Left lung (tissue), 10 donors: ENCODE results near the gene TRIM31. TPM values are rescaled to one million over a fixed set of nuclear protein-coding genes. Genes with fewer than 3 reads are reported as not detected.
"Not testable (repeated sequence)": the region's sequence is repeated elsewhere in the genome, so short reads cannot be mapped to it uniquely, and the experiment has no call there.

Experiments used
- ATAC-seq: fragments of 200-7000 bp; cut with Tn5 transposase; one replicate; pipeline ENCODE4 v1.9.1; 2020; ENCODE audit warnings: moderate library complexity
- DNase-seq, 4 donors: peaks; one replicate each; pipeline ENCODE4 v3.0.0-alpha.2; 2013 to 2020
- H3K27ac ChIP-seq, 2 donors: fragments of 200-600 bp; sonication (generic) in 1 of 2; one replicate each; pipeline versions ENCODE4 v1.5.0 to v1.8.0; 2020 to 2021
- H3K27me3 ChIP-seq, 2 donors: fragments of 200-600 bp; sonication (generic) in 1 of 2; one replicate each; pipeline versions ENCODE4 v1.5.0 to v1.8.0; 2020 to 2021
- H3K36me3 ChIP-seq, 2 donors: fragments of 200-600 bp; sonication (generic) in 1 of 2; one replicate each; pipeline versions ENCODE4 v1.5.0 to v1.8.0; 2020 to 2021
- H3K4me1 ChIP-seq, 2 donors: fragments of 200-600 bp; one replicate each; pipeline ENCODE4 v1.8.0; 2021
- H3K4me3 ChIP-seq, 2 donors: fragments of 200-600 bp; sonication (generic) in 1 of 2; one replicate each; pipeline versions ENCODE4 v1.5.0 to v1.8.0; 2020 to 2021; ENCODE audit warnings: mild to moderate bottlenecking in 1 of 2
- H3K9me3 ChIP-seq, 2 donors: fragments of 200-600 bp; sonication (generic) in 1 of 2; one replicate each; pipeline versions ENCODE4 v1.5.0 to v1.8.0; 2020 to 2021
- CTCF ChIP-seq, 2 donors: fragments of 200-600 bp; sonication (generic) in 1 of 2; IDR thresholded peaks; one replicate each; pipeline versions ENCODE4 v1.5.0 to v1.8.0; 2021; ENCODE audit warnings: antibody characterized with exemption in 2 of 2
- intact Hi-C, 2 donors: fragments of 100-400 bp; cut with DNase I; formaldehyde crosslinking; loops; one replicate each; pipeline versions ENCODE4 v1.11.2 to v1.14.2; 2022
- polyA plus RNA-seq, 6 donors: library from polyadenylated mRNA; unstranded; fragments of 120-200 nt; gene quantifications; one replicate each; pipeline ENCODE4 v1.2.1, GENCODE V29; 2013; ENCODE audit not compliant: insufficient read length in 6 of 6
- total RNA-seq, 2 donors: library from RNA; stranded (reverse); fragmentation: NEBNext Ultra II Directional; extraction: Animal tissue kit (Norgen Biotek cat#: 25700); gene quantifications; one replicate each; pipeline ENCODE4 v1.2.1, GENCODE V29; 2021
- donor health status: DM: no; HTN: yes; CAD: no.
- donor health status: DM: no; HTN: no; CAD: no.

Gene TRIM31
- total and polyA plus RNA-seq, 8 donors, result 0.31 to 0.99 (median 0.49) TPM; not detected in 4

- TF ChIP-seq CTCF (IDR thresholded peaks at IDR 0.05), result no peak
- Histone ChIP-seq H3K27me3 (peaks cover 7 to 32% of the 10 kb centered on the region in 2 donors), H3K27ac (no peak overlapping the region), H3K36me3 (no peaks in the 10 kb centered on the region), H3K9me3 (no peaks in the 10 kb centered on the region), H3K4me3 (no peak overlapping the region), H3K4me1 (no peaks in the 10 kb centered on the region)
- ATAC-seq (no peak), DNase-seq (no peak)
- intact Hi-C loops, result no loop called here
Observed at GRCh38 chr6:30147096-30147495, 34.2 kb upstream of the TRIM31 start.

- Histone ChIP-seq H3K4me3 (no peak overlapping the region), H3K9me3 (no peaks in the 10 kb centered on the region), H3K27ac (no peak overlapping the region), H3K4me1 (no peaks in the 10 kb centered on the region), H3K36me3 (no peaks in the 10 kb centered on the region), H3K27me3 (peaks cover 12 to 38% of the 10 kb centered on the region in 2 donors)
- TF ChIP-seq CTCF (IDR thresholded peaks at IDR 0.05), result no peak
- no peak for DNase-seq
- intact Hi-C loops, result no loop called here
- ATAC-seq, result no peak
Observed at GRCh38 chr6:30145818-30146217, 32.9 kb upstream of the TRIM31 start.

- no peak for TF ChIP-seq CTCF (IDR thresholded peaks at IDR 0.05)
- DNase-seq (no peak), ATAC-seq (no peak)
- intact Hi-C loops, result no loop called here
- no peaks in the 10 kb centered on the region for H3K9me3 ChIP-seq
- no peak overlapping the region for H3K4me3 ChIP-seq
- no peaks in the 10 kb centered on the region for H3K4me1 ChIP-seq
- no peak overlapping the region for H3K27ac ChIP-seq
- no peaks in the 10 kb centered on the region for H3K36me3 ChIP-seq
- peaks cover 12 to 39% of the 10 kb centered on the region in 2 donors for H3K27me3 ChIP-seq
Observed at GRCh38 chr6:30144811-30145210, 31.9 kb upstream of the TRIM31 start.

DNA sequence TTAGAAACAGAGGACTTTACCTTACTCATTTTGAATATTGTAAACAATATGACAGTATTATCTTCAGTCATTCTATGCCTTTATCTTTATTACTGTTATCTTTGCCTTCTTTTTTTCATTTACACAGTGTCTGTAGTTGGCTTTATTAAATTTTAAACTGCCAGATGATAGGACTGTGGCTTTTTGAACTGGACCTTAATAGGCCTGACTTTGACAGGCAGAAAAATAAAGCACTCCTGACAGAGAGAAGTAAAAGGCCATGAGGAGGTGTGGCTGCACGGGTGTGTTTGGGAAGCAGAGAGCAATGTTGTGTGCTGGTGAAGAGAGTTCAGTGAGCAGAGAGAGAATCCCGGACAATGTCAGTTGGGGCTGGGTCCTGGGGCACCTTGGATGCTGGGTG is 30.9 kb upstream of the TRIM31 start:
- Histone ChIP-seq H3K36me3 (no peaks in the 10 kb centered on the region), H3K4me1 (no peaks in the 10 kb centered on the region), H3K27ac (no peak overlapping the region), H3K4me3 (no peak overlapping the region), H3K9me3 (no peaks in the 10 kb centered on the region), H3K27me3 (peaks cover 12 to 39% of the 10 kb centered on the region in 2 donors)
- intact Hi-C loops, result no loop called here
- no peak for DNase-seq
- no peak for TF ChIP-seq CTCF (IDR thresholded peaks at IDR 0.05)
- ATAC-seq, result no peak

DNA sequence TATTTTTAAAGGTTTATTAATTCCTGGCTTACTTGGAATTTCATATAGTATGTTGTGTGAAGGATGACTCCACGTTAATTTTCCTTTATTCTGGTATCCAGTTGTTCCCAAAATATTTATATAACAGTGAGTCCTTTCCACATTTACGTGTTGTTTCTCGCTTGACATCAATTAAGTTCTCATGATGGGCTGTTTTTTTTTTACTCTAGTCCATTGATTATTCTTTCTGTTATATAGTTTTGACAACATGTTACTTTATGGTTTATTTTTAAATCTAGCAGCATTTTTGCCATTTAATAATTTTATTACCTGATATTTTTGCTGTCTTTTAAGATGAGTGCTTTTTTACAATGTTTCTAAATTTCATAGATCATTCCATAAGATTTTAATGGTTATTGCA is 29.8 kb upstream of the TRIM31 start:
- no peak for TF ChIP-seq CTCF (IDR thresholded peaks at IDR 0.05)
- H3K4me1 ChIP-seq, result no peaks in the 10 kb centered on the region
- no peak for ATAC-seq
- no peak overlapping the region for H3K4me3 ChIP-seq
- peaks cover 15 to 43% of the 10 kb centered on the region in 2 donors for H3K27me3 ChIP-seq
- no peak overlapping the region for H3K27ac ChIP-seq
- intact Hi-C loops, result no loop called here
- no peaks in the 10 kb centered on the region for H3K9me3 ChIP-seq
- no peak for DNase-seq
- no peaks in the 10 kb centered on the region for H3K36me3 ChIP-seq

GRCh38 chr6:30140240-30140639 is 27.4 kb upstream of the TRIM31 start:
- H3K36me3 ChIP-seq, DNase-seq, H3K27ac ChIP-seq, H3K9me3 ChIP-seq, ATAC-seq, H3K4me1 ChIP-seq, intact Hi-C loops, H3K4me3 ChIP-seq: not testable (repeated sequence)
- H3K27me3 ChIP-seq, result peaks cover 15 to 39% of the 10 kb centered on the region in 2 donors
